LNCAP (cell line): ENCODE data around the gene PAQR8.

Experiments
- CTCF ChIP-seq: fragments of 450-650 bp; IDR thresholded peaks from 2 replicates; pipeline ENCODE4 v1.5.1; 2017; ENCODE audit warnings: mild to moderate bottlenecking

Gene PAQR8

GRCh38 chr6:52326540-52327364 is 35.2 kb upstream of the PAQR8 start:
- TF ChIP-seq CTCF, result no peak

GRCh38 chr6:52328303-52328662 is 33.7 kb upstream of the PAQR8 start:
- TF ChIP-seq CTCF, result no peak

GRCh38 chr6:52328729-52329128 is 33.2 kb upstream of the PAQR8 start:
- TF ChIP-seq CTCF, result no peak

GRCh38 chr6:52330470-52330869 is 31.5 kb upstream of the PAQR8 start:
- TF ChIP-seq CTCF, result no peak

- no peak for TF ChIP-seq CTCF
These were observed 30.0 kb upstream of the PAQR8 start for GRCh38 chr6:52331793-52332457.

GRCh38 chr6:52333840-52334200 is 28.1 kb upstream of the PAQR8 start:
- TF ChIP-seq CTCF, result no peak

GRCh38 chr6:52335576-52335975 is 26.4 kb upstream of the PAQR8 start:
- no peak for TF ChIP-seq CTCF
